ENCODE measurements around the gene MSRB2. TPM values are rescaled to one million over a fixed set of nuclear protein-coding genes. Genes with fewer than 3 reads are reported as not detected.
A peak's percentile ranks its signal among the peaks of the same experiment; 100 is the strongest.

The MSRB2 gene
- total and polyA plus RNA-seq, 2 experiments from 2014 or later = 9.5 to 34.6 TPM

GRCh38 chr10:23051855-23052331 is 43.5 kb upstream of the MSRB2 start (continued):
- TF ChIP-seq NANOG (IDR thresholded peaks at IDR 0.05; ENCODE audit: borderline replicate concordance) (no peak), CREB1 (CRISPR knock-in tag; IDR thresholded peaks at IDR 0.05; ENCODE audit: low read depth) (no peak), JUNB (IDR thresholded peaks at IDR 0.05; ENCODE audit: unreplicated experiment) (no peak)
- TF ChIP-seq, protein P1, sequence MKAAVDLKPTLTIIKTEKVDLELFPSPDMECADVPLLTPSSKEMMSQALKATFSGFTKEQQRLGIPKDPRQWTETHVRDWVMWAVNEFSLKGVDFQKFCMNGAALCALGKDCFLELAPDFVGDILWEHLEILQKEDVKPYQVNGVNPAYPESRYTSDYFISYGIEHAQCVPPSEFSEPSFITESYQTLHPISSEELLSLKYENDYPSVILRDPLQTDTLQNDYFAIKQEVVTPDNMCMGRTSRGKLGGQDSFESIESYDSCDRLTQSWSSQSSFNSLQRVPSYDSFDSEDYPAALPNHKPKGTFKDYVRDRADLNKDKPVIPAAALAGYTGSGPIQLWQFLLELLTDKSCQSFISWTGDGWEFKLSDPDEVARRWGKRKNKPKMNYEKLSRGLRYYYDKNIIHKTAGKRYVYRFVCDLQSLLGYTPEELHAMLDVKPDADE (IDR thresholded peaks at IDR 0.05) = no peak

GRCh38 chr10:23053036-23053435 is 42.3 kb upstream of the MSRB2 start:
- peak overlapping the region; percentile 40; the same call in 1 of the 2 replicates for H3K4me2 ChIP-seq
- peaks cover 46% of the 10 kb centered on the region for H3K4me1 Mint-ChIP-seq
- ATAC-seq (peak; percentile 56), DNase-seq (ENCODE audit: low spot score) (peak; percentile 69)
- H3K27ac ChIP-seq (ENCODE audit: low read depth) = no peak overlapping the region
- no peaks in the 10 kb centered on the region for H3K36me3 Mint-ChIP-seq (ENCODE audit: low read depth)
- TF ChIP-seq, protein P2, sequence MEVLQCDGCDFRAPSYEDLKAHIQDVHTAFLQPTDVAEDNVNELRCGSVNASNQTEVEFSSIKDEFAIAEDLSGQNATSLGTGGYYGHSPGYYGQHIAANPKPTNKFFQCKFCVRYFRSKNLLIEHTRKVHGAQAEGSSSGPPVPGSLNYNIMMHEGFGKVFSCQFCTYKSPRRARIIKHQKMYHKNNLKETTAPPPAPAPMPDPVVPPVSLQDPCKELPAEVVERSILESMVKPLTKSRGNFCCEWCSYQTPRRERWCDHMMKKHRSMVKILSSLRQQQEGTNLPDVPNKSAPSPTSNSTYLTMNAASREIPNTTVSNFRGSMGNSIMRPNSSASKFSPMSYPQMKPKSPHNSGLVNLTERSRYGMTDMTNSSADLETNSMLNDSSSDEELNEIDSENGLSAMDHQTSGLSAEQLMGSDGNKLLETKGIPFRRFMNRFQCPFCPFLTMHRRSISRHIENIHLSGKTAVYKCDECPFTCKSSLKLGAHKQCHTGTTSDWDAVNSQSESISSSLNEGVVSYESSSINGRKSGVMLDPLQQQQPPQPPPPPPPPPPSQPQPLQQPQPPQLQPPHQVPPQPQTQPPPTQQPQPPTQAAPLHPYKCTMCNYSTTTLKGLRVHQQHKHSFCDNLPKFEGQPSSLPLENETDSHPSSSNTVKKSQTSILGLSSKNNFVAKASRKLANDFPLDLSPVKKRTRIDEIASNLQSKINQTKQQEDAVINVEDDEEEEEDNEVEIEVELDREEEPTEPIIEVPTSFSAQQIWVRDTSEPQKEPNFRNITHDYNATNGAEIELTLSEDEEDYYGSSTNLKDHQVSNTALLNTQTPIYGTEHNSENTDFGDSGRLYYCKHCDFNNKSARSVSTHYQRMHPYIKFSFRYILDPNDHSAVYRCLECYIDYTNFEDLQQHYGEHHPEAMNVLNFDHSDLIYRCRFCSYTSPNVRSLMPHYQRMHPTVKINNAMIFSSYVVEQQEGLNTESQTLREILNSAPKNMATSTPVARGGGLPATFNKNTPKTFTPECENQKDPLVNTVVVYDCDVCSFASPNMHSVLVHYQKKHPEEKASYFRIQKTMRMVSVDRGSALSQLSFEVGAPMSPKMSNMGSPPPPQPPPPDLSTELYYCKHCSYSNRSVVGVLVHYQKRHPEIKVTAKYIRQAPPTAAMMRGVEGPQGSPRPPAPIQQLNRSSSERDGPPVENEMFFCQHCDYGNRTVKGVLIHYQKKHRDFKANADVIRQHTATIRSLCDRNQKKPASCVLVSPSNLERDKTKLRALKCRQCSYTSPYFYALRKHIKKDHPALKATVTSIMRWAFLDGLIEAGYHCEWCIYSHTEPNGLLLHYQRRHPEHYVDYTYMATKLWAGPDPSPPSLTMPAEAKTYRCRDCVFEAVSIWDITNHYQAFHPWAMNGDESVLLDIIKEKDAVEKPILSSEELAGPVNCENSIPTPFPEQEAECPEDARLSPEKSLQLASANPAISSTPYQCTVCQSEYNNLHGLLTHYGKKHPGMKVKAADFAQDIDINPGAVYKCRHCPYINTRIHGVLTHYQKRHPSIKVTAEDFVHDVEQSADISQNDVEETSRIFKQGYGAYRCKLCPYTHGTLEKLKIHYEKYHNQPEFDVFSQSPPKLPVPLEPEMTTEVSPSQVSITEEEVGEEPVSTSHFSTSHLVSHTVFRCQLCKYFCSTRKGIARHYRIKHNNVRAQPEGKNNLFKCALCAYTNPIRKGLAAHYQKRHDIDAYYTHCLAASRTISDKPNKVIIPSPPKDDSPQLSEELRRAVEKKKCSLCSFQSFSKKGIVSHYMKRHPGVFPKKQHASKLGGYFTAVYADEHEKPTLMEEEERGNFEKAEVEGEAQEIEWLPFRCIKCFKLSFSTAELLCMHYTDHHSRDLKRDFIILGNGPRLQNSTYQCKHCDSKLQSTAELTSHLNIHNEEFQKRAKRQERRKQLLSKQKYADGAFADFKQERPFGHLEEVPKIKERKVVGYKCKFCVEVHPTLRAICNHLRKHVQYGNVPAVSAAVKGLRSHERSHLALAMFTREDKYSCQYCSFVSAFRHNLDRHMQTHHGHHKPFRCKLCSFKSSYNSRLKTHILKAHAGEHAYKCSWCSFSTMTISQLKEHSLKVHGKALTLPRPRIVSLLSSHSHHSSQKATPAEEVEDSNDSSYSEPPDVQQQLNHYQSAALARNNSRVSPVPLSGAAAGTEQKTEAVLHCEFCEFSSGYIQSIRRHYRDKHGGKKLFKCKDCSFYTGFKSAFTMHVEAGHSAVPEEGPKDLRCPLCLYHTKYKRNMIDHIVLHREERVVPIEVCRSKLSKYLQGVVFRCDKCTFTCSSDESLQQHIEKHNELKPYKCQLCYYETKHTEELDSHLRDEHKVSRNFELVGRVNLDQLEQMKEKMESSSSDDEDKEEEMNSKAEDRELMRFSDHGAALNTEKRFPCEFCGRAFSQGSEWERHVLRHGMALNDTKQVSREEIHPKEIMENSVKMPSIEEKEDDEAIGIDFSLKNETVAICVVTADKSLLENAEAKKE (CRISPR knock-in tag; IDR thresholded peaks at IDR 0.05) = peak; percentile 49; the same call in 1 of the 2 replicates
- TF ChIP-seq CREB1 (CRISPR knock-in tag; IDR thresholded peaks at IDR 0.05; ENCODE audit: low read depth) = no peak
- peaks cover 41% of the 10 kb centered on the region for H3K4me1 ChIP-seq (ENCODE audit: insufficient read depth)
- H2AFZ ChIP-seq = peak overlapping the region; percentile 4; the same call in 1 of the 2 replicates
- no peaks in the 10 kb centered on the region for H4K20me1 ChIP-seq (replicated peaks; ENCODE audit: insufficient read depth)
- H3K4me3 Mint-ChIP-seq = no peak overlapping the region
- peak overlapping the region; percentile 77 for H3K27ac Mint-ChIP-seq
- no peaks in the 10 kb centered on the region for H3K27me3 ChIP-seq (ENCODE audit: insufficient read depth)
- no peaks in the 10 kb centered on the region for H3K36me3 ChIP-seq (ENCODE audit: insufficient read depth)
- no peaks in the 10 kb centered on the region for H3K79me2 ChIP-seq (replicated peaks; ENCODE audit: insufficient read depth)
- no peak overlapping the region for H3K4me3 ChIP-seq
- H3F3A ChIP-seq (replicated peaks; ENCODE audit: low read depth) = no peaks in the 10 kb centered on the region
- peaks cover 24% of the 10 kb centered on the region for H3K9me2 ChIP-seq (ENCODE audit: insufficient read depth)
- peaks cover 3% of the 10 kb centered on the region for H3K27me3 Mint-ChIP-seq (ENCODE audit: insufficient read depth, low read depth, poor library complexity)
- no peaks in the 10 kb centered on the region for H3K9me3 Mint-ChIP-seq
